Stimulated activated memory B cell treated with anti-CD40 and anti-IgM and Interleukin-4, amounts not matched to agents 10 μg/mL and 1 μg/mL and 100 μg/mL, for 72 hours (primary cell): Measurements from ENCODE around the gene ACP4.

Source experiments
- ATAC-seq: fragments of 150-1000 bp; cut with Tn5 transposase; 2 replicates; pipeline ENCODE4 v1.10.0; 2021
- H3K27ac Mint-ChIP-seq: one replicate; pipeline ENCODE4 v1.8.0; 2022; ENCODE audit warnings: mild to moderate bottlenecking, mixed read lengths
- H3K27me3 Mint-ChIP-seq: one replicate; pipeline ENCODE4 v1.8.0; 2022; ENCODE audit warnings: mixed read lengths
- H3K36me3 Mint-ChIP-seq: one replicate; pipeline ENCODE4 v1.8.0; 2022; ENCODE audit warnings: mixed read lengths
- H3K4me1 Mint-ChIP-seq: one replicate; pipeline ENCODE4 v1.8.0; 2022; ENCODE audit warnings: mixed read lengths
- H3K4me3 Mint-ChIP-seq: one replicate; pipeline ENCODE4 v1.8.0; 2022; ENCODE audit warnings: mild to moderate bottlenecking, moderate library complexity, mixed read lengths
- H3K9me3 Mint-ChIP-seq: one replicate; pipeline ENCODE4 v1.8.0; 2022; ENCODE audit warnings: mixed read lengths

Gene ACP4

GRCh38 chr19:50821248-50821612 lies 31.0 kb downstream of the ACP4 start:
- peak overlapping the region; percentile 75 for H3K27ac Mint-ChIP-seq

DNA sequence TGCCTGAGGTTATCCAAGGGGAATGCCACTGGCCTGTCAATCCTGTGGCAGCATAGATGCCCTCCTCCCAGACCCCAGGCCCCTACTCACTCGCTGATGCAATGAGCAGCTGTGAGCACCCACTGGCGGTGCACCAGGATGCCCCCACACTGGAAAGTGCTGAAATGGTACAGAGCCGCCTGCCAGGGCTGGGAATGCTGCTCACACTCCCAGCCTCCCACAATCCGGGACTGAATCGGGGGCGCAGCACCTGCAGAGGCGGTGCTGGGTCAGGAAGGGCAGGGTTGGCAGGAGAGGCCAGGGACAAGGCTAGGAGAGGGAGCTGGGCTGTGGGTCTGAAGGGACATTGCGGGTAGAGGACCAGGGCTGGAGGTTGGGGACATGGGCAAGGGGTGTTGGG lies 31.4 kb downstream of the ACP4 start:
- ATAC-seq, result no peak
- Mint-ChIP-seq H3K27me3 (peaks cover 23% of the 10 kb centered on the region), H3K36me3 (no peaks in the 10 kb centered on the region), H3K27ac (peak overlapping the region; percentile 75), H3K4me3 (no peak overlapping the region), H3K4me1 (peaks cover 73% of the 10 kb centered on the region), H3K9me3 (peaks cover 5% of the 10 kb centered on the region)

More at GRCh38 chr19:50821248-50821612, 31.0 kb downstream of the ACP4 start:
- H3K36me3 Mint-ChIP-seq, result no peaks in the 10 kb centered on the region
- ATAC-seq, result no peak
- H3K4me1 Mint-ChIP-seq, result peaks cover 77% of the 10 kb centered on the region
- H3K9me3 Mint-ChIP-seq, result peaks cover 3% of the 10 kb centered on the region
- H3K27me3 Mint-ChIP-seq, result peaks cover 23% of the 10 kb centered on the region
- peak overlapping the region; percentile 25 for H3K4me3 Mint-ChIP-seq

DNA sequence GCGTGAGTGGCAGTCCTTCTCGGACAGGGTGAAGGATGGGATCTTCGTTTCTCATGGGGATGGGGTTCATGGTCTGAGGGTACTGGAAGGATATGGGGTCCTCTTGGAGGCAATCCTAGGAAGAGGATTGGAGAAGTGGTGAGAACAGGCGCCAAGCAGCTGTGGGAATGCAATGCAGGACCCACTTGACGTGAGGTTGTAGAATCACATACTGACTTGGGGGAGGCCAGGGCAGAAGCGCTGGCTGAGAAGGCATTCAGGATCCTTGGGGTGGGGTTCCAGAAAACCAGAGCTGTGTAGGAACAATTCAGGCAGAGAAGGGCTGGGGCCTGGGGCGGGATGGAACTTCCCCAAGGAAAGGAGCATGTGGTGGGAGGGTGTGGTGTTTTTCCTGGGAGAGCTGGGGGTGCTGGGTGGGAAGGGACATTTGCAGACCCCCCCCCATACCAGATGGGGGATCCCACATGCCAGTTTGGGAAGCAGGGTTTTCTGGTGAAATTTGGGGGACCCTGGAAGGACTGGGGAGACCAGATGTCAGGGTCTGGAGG lies 32.5 kb downstream of the ACP4 start:
- no peak for ATAC-seq
- Mint-ChIP-seq H3K9me3 (peaks cover 5% of the 10 kb centered on the region), H3K27ac (peak overlapping the region; percentile 75), H3K27me3 (peaks cover 30% of the 10 kb centered on the region), H3K4me1 (peaks cover 62% of the 10 kb centered on the region), H3K36me3 (no peaks in the 10 kb centered on the region), H3K4me3 (no peak overlapping the region)

DNA sequence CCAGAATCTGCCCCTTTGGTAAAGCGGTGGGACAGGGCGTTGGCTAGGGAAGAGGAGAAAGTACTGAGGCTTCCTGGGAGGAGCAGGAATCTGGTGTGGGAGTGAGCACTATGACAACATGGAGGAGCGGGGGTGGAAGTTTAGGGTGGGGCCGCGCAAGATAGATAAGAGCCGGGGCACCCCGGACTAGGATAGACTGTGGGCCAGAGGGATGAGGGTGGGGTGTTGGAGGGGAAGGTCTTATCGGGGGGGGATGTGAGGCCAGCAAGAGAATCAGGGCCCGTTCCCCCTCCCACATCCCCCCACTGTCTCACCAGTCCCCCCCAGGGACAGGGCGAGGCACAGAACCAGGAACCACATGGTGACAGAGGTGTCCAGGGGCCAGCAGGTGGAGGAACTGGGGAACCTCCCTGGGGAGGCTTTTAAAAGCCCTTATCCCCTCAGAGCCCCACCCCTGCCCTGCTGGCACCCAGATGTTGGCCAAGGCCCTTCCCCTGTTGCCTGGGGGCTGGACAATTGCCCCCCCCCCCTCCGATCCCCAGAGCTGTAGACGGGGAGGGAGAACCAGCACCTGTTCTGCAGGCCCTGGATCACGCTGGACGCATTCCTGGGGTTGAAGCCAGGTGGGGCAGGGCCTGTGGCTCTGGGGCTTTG lies 33.3 kb downstream of the ACP4 start, which contains the start of gene KLK1:
Gene KLK1 (minus strand): TSS at position 399 of the 654 bp plus-strand sequence. CDS start 39 bp downstream, at position 360.
- H3K27ac Mint-ChIP-seq, result peak within 1 kb of the TSS; percentile 75
- no peaks in the 10 kb centered on the region for H3K36me3 Mint-ChIP-seq
- peaks cover 34% of the 10 kb centered on the region for H3K27me3 Mint-ChIP-seq
- H3K4me1 Mint-ChIP-seq, result peaks cover 56% of the 10 kb centered on the region
- peak; percentile 4 for ATAC-seq
- H3K9me3 Mint-ChIP-seq, result peaks cover 5% of the 10 kb centered on the region
- H3K4me3 Mint-ChIP-seq, result no peak within 1 kb of the TSS

DNA sequence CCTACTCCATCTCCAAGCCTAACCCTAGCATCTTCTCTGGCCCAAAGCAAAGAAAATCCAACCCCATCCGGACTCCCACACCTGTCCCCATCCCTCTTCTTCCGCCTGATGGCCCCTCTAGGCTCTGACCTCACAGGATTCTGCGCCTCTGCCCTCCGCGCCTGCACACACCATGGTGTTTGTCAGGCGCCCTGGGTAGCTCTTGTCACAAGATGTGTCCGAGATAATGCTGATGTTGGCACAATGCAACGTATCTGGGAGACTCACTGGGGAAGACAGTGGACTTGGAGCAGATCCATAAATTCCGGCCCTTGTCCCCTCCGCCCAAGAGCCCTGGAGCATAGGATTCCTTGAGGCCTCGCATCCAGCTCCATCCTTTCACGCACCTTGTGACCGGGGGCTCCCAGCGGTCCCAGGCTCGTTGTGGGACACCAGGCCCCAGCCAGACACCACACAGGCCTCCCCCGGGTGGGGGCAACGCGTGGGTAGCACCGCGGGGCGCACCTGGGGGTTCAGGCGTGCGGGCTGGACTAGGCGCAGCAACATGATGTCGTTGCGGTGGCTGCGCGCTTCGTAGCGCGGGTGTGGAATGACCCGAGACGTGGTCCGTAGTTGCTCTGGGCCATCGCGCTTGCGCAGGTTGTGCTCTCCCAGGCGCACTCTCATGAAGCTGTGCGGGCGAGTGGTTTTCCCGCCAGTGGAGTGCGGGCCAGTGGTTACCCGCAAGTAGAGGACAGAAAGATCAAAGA lies 36.5 kb downstream of the ACP4 start:
- peaks cover 5% of the 10 kb centered on the region for H3K9me3 Mint-ChIP-seq
- no peak overlapping the region for H3K4me3 Mint-ChIP-seq
- H3K36me3 Mint-ChIP-seq, result no peaks in the 10 kb centered on the region
- H3K27ac Mint-ChIP-seq, result no peak overlapping the region
- ATAC-seq, result no peak
- H3K27me3 Mint-ChIP-seq, result peaks cover 43% of the 10 kb centered on the region
- H3K4me1 Mint-ChIP-seq, result peaks cover 24% of the 10 kb centered on the region

DNA sequence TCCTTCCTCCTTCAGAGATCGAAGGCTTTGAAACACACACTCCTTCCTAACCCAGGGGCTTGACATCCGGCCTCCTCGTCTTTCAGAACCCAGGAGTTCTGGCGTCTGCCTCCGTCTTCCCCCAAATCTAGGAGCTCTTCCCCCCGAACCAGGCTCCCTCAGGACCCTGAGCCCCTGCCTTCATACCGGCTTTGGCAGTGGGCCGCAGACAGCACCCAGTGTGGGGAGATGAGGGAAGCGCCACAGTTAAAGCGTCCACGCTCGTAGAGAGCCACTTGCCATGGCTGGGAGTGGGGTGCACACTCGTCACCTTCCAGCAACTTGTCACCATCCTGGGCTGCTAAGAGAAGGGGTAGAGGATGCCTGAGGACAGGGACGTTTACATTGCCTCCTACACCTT lies 37.3 kb downstream of the ACP4 start:
- Mint-ChIP-seq H3K27ac (no peak overlapping the region), H3K9me3 (peaks cover 5% of the 10 kb centered on the region), H3K27me3 (peaks cover 43% of the 10 kb centered on the region), H3K4me3 (no peak overlapping the region), H3K4me1 (peaks cover 16% of the 10 kb centered on the region), H3K36me3 (no peaks in the 10 kb centered on the region)
- ATAC-seq, result no peak

DNA sequence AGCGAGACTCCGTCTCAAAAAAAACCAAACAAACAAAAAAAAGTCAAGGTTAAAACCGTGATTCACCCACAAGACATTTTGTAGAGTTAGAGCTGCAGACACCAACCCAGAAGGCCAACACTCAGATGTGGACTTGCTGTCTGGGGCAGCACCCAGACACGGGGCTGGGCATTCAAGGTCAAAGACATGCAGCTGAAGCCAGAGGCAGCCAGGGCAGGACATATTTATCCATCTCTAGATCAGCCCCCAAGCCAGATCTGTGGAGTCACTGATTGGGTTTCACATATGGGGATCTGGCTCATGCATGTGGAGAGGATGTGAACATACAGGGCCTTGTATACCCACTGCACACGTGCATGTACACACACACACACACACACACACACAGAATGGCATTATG lies 39.6 kb downstream of the ACP4 start:
- H3K4me3 Mint-ChIP-seq, result no peak overlapping the region
- H3K4me1 Mint-ChIP-seq, result no peaks in the 10 kb centered on the region
- no peak for ATAC-seq
- no peak overlapping the region for H3K27ac Mint-ChIP-seq
- H3K36me3 Mint-ChIP-seq, result no peaks in the 10 kb centered on the region
- peaks cover 46% of the 10 kb centered on the region for H3K27me3 Mint-ChIP-seq
- peaks cover 5% of the 10 kb centered on the region for H3K9me3 Mint-ChIP-seq

DNA sequence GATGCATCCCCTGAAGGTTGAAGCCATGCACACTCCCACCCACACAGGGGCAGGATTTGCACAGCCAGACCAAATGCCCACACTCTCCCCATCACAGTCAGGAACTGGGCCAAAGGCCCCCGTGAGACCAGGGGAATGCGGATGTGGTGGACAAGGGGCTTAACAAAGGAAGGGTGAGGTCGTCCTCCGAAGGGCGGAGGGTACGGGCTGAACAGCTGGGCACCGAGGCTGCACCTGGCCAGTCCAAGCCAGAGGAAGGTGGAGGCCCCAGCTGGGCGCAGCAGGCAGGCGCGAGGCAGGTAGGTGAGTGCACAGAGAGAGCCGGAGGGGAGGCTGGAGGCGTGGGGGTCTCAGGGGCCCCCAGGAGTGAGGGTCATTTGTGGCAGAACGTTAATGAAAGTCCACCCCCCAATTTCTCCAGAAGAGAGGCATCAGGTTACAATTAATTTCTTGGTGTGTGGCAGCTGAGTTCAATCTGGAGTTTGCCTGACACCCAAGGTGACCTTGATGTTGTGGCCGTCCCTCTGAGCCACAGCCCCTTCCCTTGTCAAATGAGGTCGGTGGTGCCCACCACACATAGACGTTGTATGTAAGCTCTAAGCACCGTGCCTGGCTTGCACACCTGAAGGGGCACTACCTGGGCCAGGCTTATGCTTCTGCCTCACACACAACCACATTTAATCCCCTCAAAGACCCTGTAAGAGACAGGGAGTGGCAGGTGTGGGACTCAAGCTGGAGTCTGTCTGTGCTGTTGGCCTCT lies 40.2 kb downstream of the ACP4 start:
- H3K9me3 Mint-ChIP-seq, result peaks cover 5% of the 10 kb centered on the region
- H3K36me3 Mint-ChIP-seq, result no peaks in the 10 kb centered on the region
- ATAC-seq, result peak; percentile 37
- H3K27ac Mint-ChIP-seq, result no peak overlapping the region
- no peak overlapping the region for H3K4me3 Mint-ChIP-seq
- peaks cover 4% of the 10 kb centered on the region for H3K4me1 Mint-ChIP-seq
- peaks cover 46% of the 10 kb centered on the region for H3K27me3 Mint-ChIP-seq

GRCh38 chr19:50831026-50831396 lies 40.8 kb downstream of the ACP4 start:
- no peak overlapping the region for H3K4me3 Mint-ChIP-seq
- ATAC-seq, result no peak
- H3K9me3 Mint-ChIP-seq, result peaks cover 5% of the 10 kb centered on the region
- peaks cover 9% of the 10 kb centered on the region for H3K4me1 Mint-ChIP-seq
- H3K27me3 Mint-ChIP-seq, result peaks cover 47% of the 10 kb centered on the region
- no peak overlapping the region for H3K27ac Mint-ChIP-seq
- H3K36me3 Mint-ChIP-seq, result no peaks in the 10 kb centered on the region

DNA sequence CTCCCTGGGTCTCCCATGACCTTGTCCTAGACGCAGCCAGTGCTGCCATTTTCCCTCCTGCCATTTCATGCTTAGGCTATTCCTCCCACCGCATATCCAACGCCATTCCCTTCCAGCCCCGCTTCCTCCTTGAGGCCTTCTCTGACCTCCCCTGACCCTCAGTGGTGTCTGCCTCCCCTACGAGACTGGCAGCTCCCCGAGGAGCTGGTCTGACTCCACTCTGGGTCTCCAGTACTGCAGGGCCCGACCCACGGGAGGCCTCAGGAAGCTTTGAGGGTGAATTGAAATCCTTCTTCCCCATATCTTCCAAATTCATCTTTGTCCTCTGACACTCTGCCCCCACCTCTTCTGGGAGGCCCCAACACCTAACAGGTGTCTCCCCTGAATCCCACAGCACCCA lies 42.5 kb downstream of the ACP4 start:
- no peak overlapping the region for H3K4me3 Mint-ChIP-seq
- H3K27ac Mint-ChIP-seq, result peak overlapping the region; percentile 18
- no peaks in the 10 kb centered on the region for H3K36me3 Mint-ChIP-seq
- peaks cover 56% of the 10 kb centered on the region for H3K27me3 Mint-ChIP-seq
- peaks cover 23% of the 10 kb centered on the region for H3K4me1 Mint-ChIP-seq
- no peaks in the 10 kb centered on the region for H3K9me3 Mint-ChIP-seq
- ATAC-seq, result no peak

DNA sequence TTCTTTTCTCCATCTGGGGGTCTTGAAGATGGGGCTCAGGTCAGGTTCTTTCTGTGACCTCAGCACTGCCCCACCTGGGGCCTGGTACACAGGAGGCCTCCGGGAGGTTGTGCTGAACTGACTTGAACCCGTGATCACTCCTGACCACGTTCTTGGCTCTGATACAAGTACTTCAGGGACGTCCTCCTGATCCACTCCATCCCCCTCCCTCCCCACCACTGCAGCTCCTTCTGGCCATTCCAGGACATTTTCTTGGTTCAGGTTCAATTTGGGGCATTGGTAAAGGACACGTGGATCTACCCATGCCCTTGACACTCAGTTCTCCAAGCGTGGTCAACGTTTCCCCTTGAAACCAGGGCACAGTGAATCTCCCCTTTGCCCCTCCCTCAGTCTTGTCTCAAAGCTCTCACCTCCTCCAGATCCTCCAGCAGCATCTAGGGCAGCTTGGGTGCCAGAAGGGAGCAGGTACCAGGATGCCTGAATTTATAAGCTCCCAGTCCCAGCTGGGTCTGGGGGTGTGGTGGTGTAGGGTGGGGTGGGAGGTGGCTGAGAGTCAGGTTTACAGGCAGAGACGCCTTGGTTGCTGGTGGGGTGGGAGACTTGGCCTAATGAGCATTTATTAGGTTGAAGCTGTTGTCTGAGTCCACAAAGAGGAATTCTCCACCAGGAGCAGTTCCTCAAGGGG lies 43.0 kb downstream of the ACP4 start, which contains the start of gene KLK15:
Gene KLK15 (minus strand): TSS at position 458 of the 685 bp plus-strand sequence. CDS start 2,082 bp downstream, outside the sequence.
- Mint-ChIP-seq H3K4me1 (peaks cover 23% of the 10 kb centered on the region), H3K27ac (peak within 1 kb of the TSS; percentile 18), H3K36me3 (no peaks in the 10 kb centered on the region), H3K9me3 (no peaks in the 10 kb centered on the region), H3K4me3 (no peak within 1 kb of the TSS), H3K27me3 (peaks cover 51% of the 10 kb centered on the region)
- no peak for ATAC-seq

DNA sequence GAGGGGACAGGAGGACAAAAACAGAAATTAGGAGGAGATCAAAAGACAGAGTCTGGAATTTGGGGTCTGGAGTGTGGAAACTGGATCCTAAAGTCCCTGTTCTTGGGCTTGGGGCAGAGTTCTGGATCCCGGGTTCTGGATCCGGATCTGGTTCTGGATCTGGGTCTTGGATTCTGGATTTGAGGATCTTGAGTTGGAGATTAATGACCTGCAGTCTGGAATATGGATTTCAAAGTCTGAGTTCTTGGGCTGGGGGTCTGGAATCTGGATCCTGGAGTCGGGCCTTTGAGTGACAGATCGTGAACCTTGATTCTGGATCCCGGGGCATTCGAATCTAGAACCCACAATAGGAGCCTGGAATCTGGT lies 43.6 kb downstream of the ACP4 start:
- Mint-ChIP-seq H3K9me3 (no peaks in the 10 kb centered on the region), H3K4me1 (peaks cover 23% of the 10 kb centered on the region), H3K27me3 (peaks cover 51% of the 10 kb centered on the region), H3K4me3 (no peak overlapping the region), H3K27ac (no peak overlapping the region), H3K36me3 (no peaks in the 10 kb centered on the region)
- no peak for ATAC-seq

GRCh38 chr19:50835103-50835784 lies 45.0 kb downstream of the ACP4 start:
- peaks cover 23% of the 10 kb centered on the region for H3K4me1 Mint-ChIP-seq

DNA sequence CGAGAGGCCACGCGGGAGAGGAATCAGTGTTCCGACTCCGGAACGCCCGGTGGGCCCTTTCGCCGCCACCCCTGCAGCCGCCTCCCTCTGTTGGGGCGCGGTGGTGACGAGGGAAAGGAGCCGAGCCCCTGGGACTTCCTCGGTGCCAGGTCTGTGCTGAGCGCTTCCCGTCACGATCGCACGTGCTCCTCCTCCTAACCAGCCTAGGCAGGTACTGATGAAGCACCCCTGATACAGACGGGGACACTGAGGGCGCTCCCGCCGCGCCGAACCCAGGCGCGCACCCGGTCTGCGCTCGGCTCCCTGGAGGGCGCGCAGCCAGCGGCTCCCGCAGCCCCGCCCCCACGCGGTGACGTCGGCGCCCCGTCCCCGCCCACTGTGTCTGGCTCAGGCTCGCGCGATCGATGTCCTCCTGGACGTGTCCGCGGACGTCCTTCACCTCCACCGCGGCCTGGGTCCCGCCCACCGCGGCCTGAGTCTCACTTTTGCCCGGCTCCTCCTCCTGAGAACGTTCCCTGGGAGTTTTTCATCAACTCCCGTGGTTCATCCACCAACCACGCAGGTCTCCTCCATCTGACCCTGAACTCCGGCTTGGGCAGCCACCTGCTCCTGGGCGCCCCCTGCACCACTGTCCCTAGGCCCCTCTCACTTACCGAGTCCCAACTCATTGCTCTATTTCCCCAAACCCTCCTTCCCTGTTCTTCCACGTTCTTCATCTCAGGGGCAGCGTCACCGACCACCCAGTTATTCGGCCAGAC lies 45.7 kb downstream of the ACP4 start:
- Mint-ChIP-seq H3K9me3 (peaks cover 3% of the 10 kb centered on the region), H3K36me3 (no peaks in the 10 kb centered on the region), H3K4me1 (peaks cover 23% of the 10 kb centered on the region), H3K27me3 (peaks cover 40% of the 10 kb centered on the region), H3K27ac (peak overlapping the region; percentile 76), H3K4me3 (peak overlapping the region; percentile 84)
- peak; percentile 93 for ATAC-seq

More at GRCh38 chr19:50835103-50835784, 45.0 kb downstream of the ACP4 start:
- no peak for ATAC-seq
- no peaks in the 10 kb centered on the region for H3K9me3 Mint-ChIP-seq
- peak overlapping the region; percentile 84 for H3K4me3 Mint-ChIP-seq
- peak overlapping the region; percentile 76 for H3K27ac Mint-ChIP-seq
- H3K36me3 Mint-ChIP-seq, result no peaks in the 10 kb centered on the region
- peaks cover 48% of the 10 kb centered on the region for H3K27me3 Mint-ChIP-seq
